SK-N-SH treated with all-trans-retinoic acid at 6 μM for 48 hours (cell line): Measurements from ENCODE around the gene SELENON.

Experiments
- ATAC-seq: fragments of 200-7000 bp; cut with Tn5 transposase; 3 replicates; pipeline ENCODE4 v1.9.1; 2020; ENCODE audit warnings: mild to moderate bottlenecking, moderate library complexity
- ARNTL ChIP-seq: fragments of 450-650 bp; formaldehyde crosslinking; IDR thresholded peaks from 2 replicates; pipeline ENCODE4 v1.5.0; 2020; ENCODE audit warnings: low read depth, mild to moderate bottlenecking, moderate library complexity, borderline replicate concordance
- BACH2 ChIP-seq: fragments of 250-450 bp; sonication (Bioruptor Pico); IDR thresholded peaks from 2 replicates; pipeline ENCODE4 v1.9.0; 2021; ENCODE audit warnings: mild to moderate bottlenecking, borderline replicate concordance
- CSDC2 ChIP-seq: fragments of 250-450 bp; sonication (Bioruptor Pico); IDR thresholded peaks from 2 replicates; pipeline ENCODE4 v1.5.0; 2020; ENCODE audit warnings: mild to moderate bottlenecking, moderate library complexity
- CSRNP3 ChIP-seq: fragments of 250-450 bp; sonication (Bioruptor Pico); IDR thresholded peaks from 2 replicates; pipeline ENCODE4 v1.5.1; 2021; ENCODE audit warnings: mild to moderate bottlenecking, moderate library complexity
- ESRRG ChIP-seq: fragments of 250-450 bp; sonication (Bioruptor Pico); IDR thresholded peaks from 2 replicates; pipeline ENCODE4 v1.6.1; 2021; ENCODE audit warnings: mild to moderate bottlenecking
- GLIS3 ChIP-seq: fragments of 250-450 bp; sonication (Bioruptor Pico); IDR thresholded peaks from 2 replicates; pipeline ENCODE4 v1.5.0; 2020; ENCODE audit warnings: mild to moderate bottlenecking, moderate library complexity
- ISL1 ChIP-seq: fragments of 250-450 bp; sonication (Bioruptor Pico); IDR thresholded peaks from 2 replicates; pipeline ENCODE4 v2.1.2; 2022; ENCODE audit warnings: mild to moderate bottlenecking, moderate library complexity
- OSR1 ChIP-seq: fragments of 250-450 bp; sonication (Bioruptor Pico); IDR thresholded peaks from 2 replicates; pipeline ENCODE4 v1.8.0; 2022; ENCODE audit warnings: moderate library complexity, mild to moderate bottlenecking, inconsistent platforms
- PPARA ChIP-seq: fragments of 250-450 bp; sonication (Bioruptor Pico); IDR thresholded peaks from 2 replicates; pipeline ENCODE4 v1.5.0; 2020; ENCODE audit warnings: mild to moderate bottlenecking, borderline replicate concordance
- RARB ChIP-seq: fragments of 250-450 bp; sonication (Bioruptor Pico); IDR thresholded peaks from 2 replicates; pipeline ENCODE4 v1.8.0; 2021; ENCODE audit warnings: mild to moderate bottlenecking, moderate library complexity
- SNAI2 ChIP-seq: fragments of 250-450 bp; sonication (Bioruptor Pico); IDR thresholded peaks from 2 replicates; pipeline ENCODE4 v1.5.0; 2020; ENCODE audit warnings: mild to moderate bottlenecking, moderate library complexity
- TCF4 ChIP-seq: fragments of 250-450 bp; sonication (Bioruptor Pico); IDR thresholded peaks from 2 replicates; pipeline ENCODE4 v1.8.0; 2021; ENCODE audit warnings: mild to moderate bottlenecking, moderate library complexity, borderline replicate concordance
- TOX ChIP-seq: fragments of 250-450 bp; sonication (Bioruptor Pico); IDR thresholded peaks from 2 replicates; pipeline ENCODE4 v1.8.0; 2021; ENCODE audit warnings: mild to moderate bottlenecking, moderate library complexity, borderline replicate concordance
- TSHZ2 ChIP-seq: fragments of 250-450 bp; sonication (Bioruptor Pico); IDR thresholded peaks from 2 replicates; pipeline ENCODE4 v1.5.0; 2020; ENCODE audit warnings: mild to moderate bottlenecking, moderate library complexity
- ZC3H10 ChIP-seq: fragments of 250-450 bp; sonication (Bioruptor Pico); IDR thresholded peaks from 2 replicates; pipeline ENCODE4 v1.5.1; 2021; ENCODE audit warnings: mild to moderate bottlenecking, moderate library complexity
- ZFP3 ChIP-seq: fragments of 250-450 bp; sonication (Bioruptor Pico); IDR thresholded peaks from 2 replicates; pipeline ENCODE4 v1.5.0; 2020; ENCODE audit warnings: mild to moderate bottlenecking, moderate library complexity
- ZFP30 ChIP-seq: fragments of 450-650 bp; formaldehyde crosslinking; IDR thresholded peaks from 2 replicates; pipeline ENCODE4 v1.5.0; 2022; ENCODE audit warnings: mild to moderate bottlenecking, moderate library complexity
- ZNF565 ChIP-seq: fragments of 450-650 bp; formaldehyde crosslinking; conservative IDR thresholded peaks from 2 replicates; pipeline ENCODE4 v1.5.0; 2020; ENCODE audit warnings: low read depth, mild to moderate bottlenecking, moderate library complexity
- ZNF70 ChIP-seq: fragments of 450-650 bp; formaldehyde crosslinking; IDR thresholded peaks from 2 replicates; pipeline ENCODE4 v1.5.0; 2020; ENCODE audit warnings: mild to moderate bottlenecking, moderate library complexity
- ZNF8 ChIP-seq: fragments of 450-650 bp; formaldehyde crosslinking; IDR thresholded peaks from 2 replicates; pipeline ENCODE4 v1.5.0; 2020; ENCODE audit warnings: mild to moderate bottlenecking, moderate library complexity
- TF ChIP-seq, protein P1 (sequence below): fragments of 250-450 bp; sonication (Bioruptor Pico); IDR thresholded peaks from 2 replicates; pipeline ENCODE4 v1.8.0; 2020; ENCODE audit warnings: mild to moderate bottlenecking, moderate library complexity, borderline replicate concordance
- TF ChIP-seq, protein P2 (sequence below): fragments of 250-450 bp; sonication (Bioruptor Pico); IDR thresholded peaks from 2 replicates; pipeline ENCODE4 v1.5.1; 2020; ENCODE audit warnings: low read depth, mild to moderate bottlenecking, moderate library complexity
- TF ChIP-seq, protein P3 (sequence below): fragments of 250-450 bp; sonication (Bioruptor Pico); IDR thresholded peaks from 2 replicates; pipeline ENCODE4 v1.8.0; 2021; ENCODE audit warnings: low read depth, mild to moderate bottlenecking, moderate library complexity, borderline replicate concordance

Gene SELENON

GRCh38 chr1:25774921-25775771 lies 24.8 kb upstream of the SELENON start:
- TF ChIP-seq PPARA (CRISPR knock-in tag) (no peak), ZC3H10 (no peak), TCF4 (CRISPR knock-in tag) (peak; percentile 34)
- TF ChIP-seq, all 23 proteins: peak for 1
- peak; percentile 39 for ATAC-seq

GRCh38 chr1:25779388-25779787 lies 20.6 kb upstream of the SELENON start:
- ATAC-seq: no peak
- no peak for TF ChIP-seq ARNTL (CRISPR knock-in tag)
- no peak for TF ChIP-seq SNAI2 (CRISPR knock-in tag)
- TF ChIP-seq CSRNP3 (CRISPR knock-in tag): no peak
- no peak for TF ChIP-seq ZFP30 (CRISPR knock-in tag)
- TF ChIP-seq, protein P1, sequence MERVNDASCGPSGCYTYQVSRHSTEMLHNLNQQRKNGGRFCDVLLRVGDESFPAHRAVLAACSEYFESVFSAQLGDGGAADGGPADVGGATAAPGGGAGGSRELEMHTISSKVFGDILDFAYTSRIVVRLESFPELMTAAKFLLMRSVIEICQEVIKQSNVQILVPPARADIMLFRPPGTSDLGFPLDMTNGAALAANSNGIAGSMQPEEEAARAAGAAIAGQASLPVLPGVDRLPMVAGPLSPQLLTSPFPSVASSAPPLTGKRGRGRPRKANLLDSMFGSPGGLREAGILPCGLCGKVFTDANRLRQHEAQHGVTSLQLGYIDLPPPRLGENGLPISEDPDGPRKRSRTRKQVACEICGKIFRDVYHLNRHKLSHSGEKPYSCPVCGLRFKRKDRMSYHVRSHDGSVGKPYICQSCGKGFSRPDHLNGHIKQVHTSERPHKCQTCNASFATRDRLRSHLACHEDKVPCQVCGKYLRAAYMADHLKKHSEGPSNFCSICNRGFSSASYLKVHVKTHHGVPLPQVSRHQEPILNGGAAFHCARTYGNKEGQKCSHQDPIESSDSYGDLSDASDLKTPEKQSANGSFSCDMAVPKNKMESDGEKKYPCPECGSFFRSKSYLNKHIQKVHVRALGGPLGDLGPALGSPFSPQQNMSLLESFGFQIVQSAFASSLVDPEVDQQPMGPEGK (CRISPR knock-in tag): no peak
- TF ChIP-seq TCF4 (CRISPR knock-in tag): no peak
- TF ChIP-seq, protein P2, sequence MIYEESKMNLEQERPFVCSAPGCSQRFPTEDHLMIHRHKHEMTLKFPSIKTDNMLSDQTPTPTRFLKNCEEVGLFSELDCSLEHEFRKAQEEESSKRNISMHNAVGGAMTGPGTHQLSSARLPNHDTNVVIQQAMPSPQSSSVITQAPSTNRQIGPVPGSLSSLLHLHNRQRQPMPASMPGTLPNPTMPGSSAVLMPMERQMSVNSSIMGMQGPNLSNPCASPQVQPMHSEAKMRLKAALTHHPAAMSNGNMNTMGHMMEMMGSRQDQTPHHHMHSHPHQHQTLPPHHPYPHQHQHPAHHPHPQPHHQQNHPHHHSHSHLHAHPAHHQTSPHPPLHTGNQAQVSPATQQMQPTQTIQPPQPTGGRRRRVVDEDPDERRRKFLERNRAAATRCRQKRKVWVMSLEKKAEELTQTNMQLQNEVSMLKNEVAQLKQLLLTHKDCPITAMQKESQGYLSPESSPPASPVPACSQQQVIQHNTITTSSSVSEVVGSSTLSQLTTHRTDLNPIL (CRISPR knock-in tag): no peak
- no peak for TF ChIP-seq BACH2 (CRISPR knock-in tag)
- TF ChIP-seq CSDC2: no peak
- no peak for TF ChIP-seq ISL1 (CRISPR knock-in tag)
- TF ChIP-seq TOX (CRISPR knock-in tag): no peak
- TF ChIP-seq ZNF8 (CRISPR knock-in tag): no peak

DNA sequence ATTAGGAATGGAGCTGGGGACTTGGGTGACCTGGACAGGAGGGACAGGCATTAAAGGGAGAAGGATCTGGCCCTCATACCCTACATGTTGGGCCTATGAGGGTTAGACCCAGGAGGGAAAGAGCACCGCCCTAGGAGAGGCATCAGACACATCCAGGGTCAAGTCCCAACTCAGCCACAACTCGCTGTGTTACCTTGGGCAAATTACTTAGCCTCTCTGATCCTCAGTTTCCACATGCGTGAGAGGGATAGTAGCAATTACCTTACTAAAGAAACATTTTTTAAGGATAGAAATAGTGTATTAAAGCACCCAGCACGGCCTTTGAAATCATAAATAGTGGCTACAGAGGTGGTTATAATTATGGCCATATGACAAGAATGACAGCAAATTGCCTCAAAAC lies 20.1 kb upstream of the SELENON start:
- TF ChIP-seq TOX (CRISPR knock-in tag): no peak
- TF ChIP-seq ZNF70 (CRISPR knock-in tag): no peak
- no peak for TF ChIP-seq OSR1 (CRISPR knock-in tag)
- TF ChIP-seq ESRRG (CRISPR knock-in tag): no peak
- TF ChIP-seq ZFP3: no peak
- TF ChIP-seq ZC3H10: no peak
- TF ChIP-seq TSHZ2 (CRISPR knock-in tag): no peak
- no peak for ATAC-seq

DNA sequence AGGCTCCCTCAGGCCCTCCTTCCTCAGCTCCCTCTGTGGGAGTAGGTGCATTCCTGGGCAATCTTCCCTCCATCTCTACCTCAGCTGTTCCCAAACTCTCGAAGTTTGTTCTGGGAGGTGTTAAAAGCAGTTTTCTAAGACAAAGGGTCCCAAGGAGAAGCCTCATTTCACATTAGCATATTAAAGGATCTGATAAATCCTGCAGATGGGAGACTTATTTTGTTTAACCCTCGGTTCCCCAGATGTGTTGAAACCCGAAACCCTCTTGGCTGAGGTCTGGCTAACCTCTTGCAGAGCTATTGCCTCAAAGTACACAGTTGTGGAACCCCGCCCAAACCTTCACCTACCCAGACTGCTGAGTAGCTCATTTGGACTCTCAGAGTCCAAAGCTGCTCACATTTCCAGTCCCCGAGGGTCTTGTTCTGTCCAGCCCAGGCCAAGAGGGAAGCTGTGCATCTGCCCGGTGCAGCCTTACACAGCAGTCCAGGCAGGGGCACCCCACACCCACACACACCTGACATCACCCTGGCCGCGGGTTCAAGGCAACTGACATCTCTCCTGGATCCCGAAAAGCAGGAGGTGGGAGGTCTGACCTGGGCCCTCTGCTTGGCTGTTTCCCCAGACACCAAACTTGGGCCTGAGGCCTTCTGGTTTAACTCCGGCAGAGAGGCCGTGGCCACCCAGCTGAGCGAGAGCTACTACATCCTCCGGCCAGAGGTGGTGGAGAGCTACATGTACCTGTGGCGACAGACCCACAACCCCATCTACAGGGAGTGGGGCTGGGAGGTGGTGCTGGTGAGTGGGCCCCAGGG lies 19.5 kb upstream of the SELENON start:
- ATAC-seq: no peak
- TF ChIP-seq TCF4 (CRISPR knock-in tag) (no peak), GLIS3 (CRISPR knock-in tag) (no peak), CSDC2 (no peak), ZC3H10 (no peak), PPARA (CRISPR knock-in tag) (no peak), ESRRG (CRISPR knock-in tag) (no peak), BACH2 (CRISPR knock-in tag) (no peak), RARB (no peak), ZFP30 (CRISPR knock-in tag) (no peak), ZFP3 (no peak), ZNF565 (no peak)
- TF ChIP-seq, protein P3, sequence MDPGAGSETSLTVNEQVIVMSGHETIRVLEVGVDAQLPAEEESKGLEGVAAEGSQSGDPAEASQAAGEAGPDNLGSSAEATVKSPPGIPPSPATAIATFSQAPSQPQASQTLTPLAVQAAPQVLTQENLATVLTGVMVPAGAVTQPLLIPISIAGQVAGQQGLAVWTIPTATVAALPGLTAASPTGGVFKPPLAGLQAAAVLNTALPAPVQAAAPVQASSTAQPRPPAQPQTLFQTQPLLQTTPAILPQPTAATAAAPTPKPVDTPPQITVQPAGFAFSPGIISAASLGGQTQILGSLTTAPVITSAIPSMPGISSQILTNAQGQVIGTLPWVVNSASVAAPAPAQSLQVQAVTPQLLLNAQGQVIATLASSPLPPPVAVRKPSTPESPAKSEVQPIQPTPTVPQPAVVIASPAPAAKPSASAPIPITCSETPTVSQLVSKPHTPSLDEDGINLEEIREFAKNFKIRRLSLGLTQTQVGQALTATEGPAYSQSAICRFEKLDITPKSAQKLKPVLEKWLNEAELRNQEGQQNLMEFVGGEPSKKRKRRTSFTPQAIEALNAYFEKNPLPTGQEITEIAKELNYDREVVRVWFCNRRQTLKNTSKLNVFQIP (CRISPR knock-in tag): no peak
